DMS153 treated with DMSO at 0.1 percent for 48 hours (cell line): ENCODE results near the gene UPF1.
"Not testable (repeated sequence)": the region's sequence is repeated elsewhere in the genome, so short reads cannot be mapped to it uniquely, and the experiment has no call there.

Experiments
- DNase-seq: peaks from one replicate; lab custom pipeline; 2025; ENCODE audit not compliant: unreplicated experiment; lab: John Stamatoyannopoulos, UW

The UPF1 gene

GRCh38 chr19:18908917-18909619 lies 77.3 kb downstream of the UPF1 start:
- DNase-seq, result no peak

GRCh38 chr19:18910010-18910409 lies 78.3 kb downstream of the UPF1 start:
- no peak for DNase-seq

- DNase-seq, result no peak
These were observed 79.2 kb downstream of the UPF1 start for GRCh38 chr19:18910801-18911436.

GRCh38 chr19:18912933-18913332 lies 81.2 kb downstream of the UPF1 start:
- no peak for DNase-seq

GRCh38 chr19:18913466-18913865 lies 81.7 kb downstream of the UPF1 start:
- no peak for DNase-seq

- DNase-seq, result no peak
These were observed 83.9 kb downstream of the UPF1 start for GRCh38 chr19:18915639-18916038.

GRCh38 chr19:18917593-18917992 lies 85.8 kb downstream of the UPF1 start:
- DNase-seq, result not testable (repeated sequence)
